GM18499 (cell line): ENCODE measurements around the gene RDX.
"Not testable (repeated sequence)": the region's sequence is repeated elsewhere in the genome, so short reads cannot be mapped to it uniquely, and the experiment has no call there.

ENCODE experiments used
- ATAC-seq: cut with Tn5 transposase; IDR thresholded peaks from one replicate; pipeline ENCODE4 v1.9.1; 2021; ENCODE audit warnings: moderate number of reproducible peaks; ENCODE audit not compliant: insufficient read depth, unreplicated experiment

Gene RDX

DNA sequence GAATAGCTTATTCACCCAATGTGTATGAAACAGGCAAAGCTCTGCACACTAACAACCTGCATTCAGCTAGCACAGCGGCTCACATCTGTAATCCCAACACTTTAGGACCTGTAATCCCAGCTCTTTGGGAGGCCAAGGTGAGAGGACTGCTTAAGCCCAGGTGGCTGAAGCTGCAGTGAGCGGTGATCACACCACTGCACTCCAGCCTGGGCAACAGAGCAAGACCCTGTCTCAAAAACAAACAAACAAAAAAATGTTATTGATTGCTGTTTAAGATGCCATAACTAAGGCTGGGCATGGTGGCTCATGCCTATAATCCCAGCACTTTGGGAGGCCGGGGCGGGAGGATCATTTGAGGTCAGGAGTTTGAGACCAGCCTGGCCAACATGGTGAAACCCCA, 15.8 kb downstream of the RDX start:
- not testable (repeated sequence) for ATAC-seq

DNA sequence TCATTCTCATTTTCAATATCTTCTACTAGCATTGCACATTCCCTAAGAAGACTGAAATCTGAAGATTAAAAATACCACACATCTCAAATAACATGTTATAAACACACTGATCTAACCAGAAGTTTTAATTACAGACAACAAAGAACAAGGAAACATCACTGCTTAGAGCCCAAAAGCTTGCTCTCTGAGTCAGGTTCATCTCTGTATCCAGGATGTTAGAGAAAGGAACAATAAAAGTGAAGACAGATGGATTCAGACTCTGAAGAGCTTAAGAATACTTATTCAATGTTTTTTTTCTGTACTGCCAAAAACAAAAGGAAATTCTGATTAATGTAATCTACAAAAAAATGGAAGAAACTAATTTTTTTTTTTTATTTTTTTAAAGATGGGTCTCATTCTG, 16.5 kb downstream of the RDX start:
- no peak for ATAC-seq

- ATAC-seq, result no peak
Measured at GRCh38 chr11:110272919-110273318, 23.5 kb downstream of the RDX start.

DNA sequence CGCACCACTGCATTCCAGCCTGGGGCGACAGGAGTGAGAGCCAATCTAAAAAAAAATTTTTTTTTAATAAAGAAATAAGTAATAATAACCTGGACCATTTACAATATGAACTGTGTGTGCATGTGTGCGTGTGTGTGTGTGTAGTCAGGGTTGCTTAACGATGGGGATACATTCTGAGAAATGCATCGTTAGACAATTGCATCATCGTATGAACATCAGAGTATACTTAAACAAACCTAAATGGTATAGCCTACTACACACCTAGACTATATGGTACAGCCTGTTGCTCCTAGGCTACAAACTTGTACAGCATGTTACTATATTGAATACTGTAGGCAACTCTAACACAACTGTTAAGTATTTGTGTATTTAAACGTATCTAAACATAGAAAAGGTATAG, 26.4 kb downstream of the RDX start:
- no peak for ATAC-seq

DNA sequence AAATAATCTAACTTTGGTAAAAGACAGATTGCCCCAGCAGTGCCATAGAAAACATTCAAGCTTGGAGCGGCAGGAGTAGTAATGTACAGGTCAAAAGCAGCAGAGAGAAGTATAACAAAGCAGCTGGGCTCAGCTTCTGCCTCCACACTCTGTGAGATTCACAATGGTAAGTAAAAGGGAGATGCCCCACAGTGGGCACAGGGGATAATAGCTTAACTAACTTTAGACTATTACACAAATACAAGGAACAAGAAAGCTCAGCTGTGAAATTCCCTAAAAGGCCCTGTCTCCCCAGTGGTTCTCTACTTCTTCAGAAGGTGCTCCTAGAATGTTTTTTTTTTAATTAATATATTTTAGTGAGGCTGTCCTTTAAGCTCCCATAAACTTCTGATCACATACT, 28.0 kb downstream of the RDX start:
- no peak for ATAC-seq

GRCh38 chr11:110262072-110262403, 34.4 kb downstream of the RDX start:
- ATAC-seq, result no peak

DNA sequence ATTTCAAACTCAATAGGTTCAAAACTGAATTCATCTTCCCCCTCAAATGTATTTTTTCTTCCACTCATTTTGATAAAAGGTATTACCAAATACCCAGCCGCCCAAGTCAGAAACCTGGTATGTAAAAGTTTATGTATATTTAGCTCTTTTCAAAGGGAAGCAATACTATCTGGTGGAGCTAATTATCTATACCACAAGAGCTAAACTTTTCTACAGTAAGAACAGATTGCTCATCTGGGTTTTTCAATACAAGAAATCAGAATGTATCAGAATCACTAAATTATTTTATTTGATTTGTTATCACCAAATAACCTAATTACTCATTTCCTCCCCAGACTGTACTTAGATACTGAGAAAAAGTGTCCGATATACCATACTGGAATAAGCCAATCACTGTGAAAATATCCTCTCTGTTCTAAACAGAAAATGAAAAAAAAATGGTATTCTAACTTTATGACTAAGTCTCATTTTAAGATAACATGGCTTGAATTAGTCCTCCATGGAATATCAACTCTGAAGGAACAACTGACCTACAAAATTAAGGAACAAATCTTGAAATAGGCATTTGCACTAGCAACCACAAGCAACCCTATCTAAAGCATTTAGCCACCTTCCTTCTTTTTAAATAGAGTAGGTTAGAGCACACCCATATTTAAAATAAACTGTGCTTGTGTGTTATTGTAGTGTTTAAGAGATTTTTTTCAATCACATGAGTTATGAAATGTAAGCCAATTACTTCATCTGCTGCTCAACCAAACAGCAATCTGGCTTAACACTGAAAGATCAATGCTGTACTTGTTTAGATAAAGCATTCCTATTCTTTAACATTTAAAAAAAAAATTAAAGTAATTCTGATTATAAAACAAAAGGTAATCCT, 35.0 kb downstream of the RDX start:
- no peak for ATAC-seq

- no peak for ATAC-seq
Measured at GRCh38 chr11:110253525-110253924, 42.9 kb downstream of the RDX start.

DNA sequence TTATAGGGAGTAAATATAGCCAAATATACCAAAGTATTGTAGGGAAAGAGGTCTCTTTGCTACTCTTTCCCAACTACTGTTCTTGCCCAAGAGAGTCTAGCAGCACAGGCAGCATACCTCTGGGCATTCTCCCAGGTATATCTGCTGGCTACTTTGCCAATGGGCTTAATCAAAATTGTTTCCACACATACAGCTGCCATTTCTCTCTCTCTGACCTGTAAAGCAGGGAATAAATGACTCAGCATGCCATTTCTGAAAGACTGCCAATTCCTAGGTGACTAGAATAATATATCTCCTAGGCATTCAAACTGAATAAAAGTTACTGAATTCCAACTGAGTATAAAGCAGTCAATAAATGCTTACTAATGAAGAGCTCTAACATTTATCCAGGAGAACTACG, 44.6 kb downstream of the RDX start:
- ATAC-seq, result no peak

- no peak for ATAC-seq
Measured at GRCh38 chr11:110250168-110250567, 46.2 kb downstream of the RDX start.

GRCh38 chr11:110249766-110250165, 46.6 kb downstream of the RDX start:
- ATAC-seq, result no peak

GRCh38 chr11:110249066-110249465, 47.3 kb downstream of the RDX start:
- ATAC-seq, result no peak

- ATAC-seq, result no peak
Measured at GRCh38 chr11:110243791-110244190, 52.6 kb downstream of the RDX start.

GRCh38 chr11:110242746-110243145, 53.7 kb downstream of the RDX start:
- no peak for ATAC-seq

- ATAC-seq, result no peak
Measured at GRCh38 chr11:110242188-110242587, 54.2 kb downstream of the RDX start.

DNA sequence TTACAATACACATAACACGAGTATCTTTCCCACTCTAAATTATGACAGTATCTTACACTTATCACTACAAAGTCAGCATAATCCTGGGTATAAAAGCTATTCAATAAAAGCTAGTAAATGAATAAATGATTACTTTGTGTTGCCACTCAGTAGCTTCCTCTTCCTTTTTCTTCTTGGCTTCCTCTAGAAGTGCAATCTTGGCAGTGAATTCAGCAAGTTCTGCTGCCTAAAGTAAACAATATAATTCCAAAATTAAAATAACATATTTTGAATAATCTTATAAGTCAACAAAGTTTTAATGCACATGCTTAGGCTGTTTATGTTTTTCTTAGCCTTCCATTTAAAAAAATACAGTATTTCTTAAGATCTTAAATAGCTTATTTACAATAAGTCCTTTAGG, 60.4 kb downstream of the RDX start:
- no peak for ATAC-seq

GRCh38 chr11:110230377-110230776, 66.0 kb downstream of the RDX start:
- no peak for ATAC-seq

DNA sequence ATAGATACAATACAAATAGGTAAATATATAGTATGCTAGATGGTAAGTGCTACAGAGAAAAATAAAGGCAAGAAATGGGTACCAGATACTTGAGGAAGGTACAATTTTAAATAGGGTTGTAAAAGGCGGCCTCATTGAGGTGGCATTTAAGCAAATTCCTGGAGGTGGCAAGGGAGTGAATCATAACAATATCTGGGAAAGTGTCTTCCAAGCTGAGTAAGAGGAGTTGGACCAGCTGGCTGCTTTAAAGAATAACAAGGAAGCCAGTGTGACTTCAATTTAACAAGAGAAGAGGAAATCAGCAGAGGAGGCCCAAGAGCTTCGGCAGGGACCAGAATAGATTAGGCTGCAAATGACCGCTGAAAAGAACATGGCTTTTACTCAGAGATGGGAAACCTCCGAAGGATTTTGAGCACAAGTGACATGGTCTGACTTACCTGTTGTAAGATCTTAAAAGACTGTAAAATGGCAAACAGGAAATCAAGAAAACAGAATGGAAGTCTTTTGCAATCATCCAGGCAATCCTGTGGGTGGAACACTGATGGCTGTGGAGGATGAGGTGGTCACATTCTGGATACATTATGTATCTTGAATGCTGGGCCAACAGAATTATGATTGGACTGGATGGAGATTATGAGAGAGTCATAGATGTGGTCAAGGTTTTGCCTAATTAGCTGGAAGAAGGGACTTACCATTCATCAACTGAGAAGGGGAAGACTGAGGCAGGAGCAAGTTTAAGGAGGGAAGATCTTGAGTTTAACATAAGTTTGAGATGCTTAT, 77.2 kb downstream of the RDX start:
- ATAC-seq, result no peak

GRCh38 chr11:110217936-110218335, 78.5 kb downstream of the RDX start:
- ATAC-seq, result no peak

GRCh38 chr11:110217223-110217877, 79.1 kb downstream of the RDX start:
- ATAC-seq, result no peak

- ATAC-seq, result not testable (repeated sequence)
Measured at GRCh38 chr11:110209313-110209694, 87.1 kb downstream of the RDX start.
